Amygdala (tissue), 56 donors: ENCODE results near the gene BTD.

Source experiments
- DNase-seq, 56 donors: peaks; one replicate each; lab custom pipeline; 2025; lab: John Stamatoyannopoulos, UW

BTD gene

GRCh38 chr3:15660055-15660935, 58.8 kb downstream of the BTD start:
- DNase-seq = no peak

DNA sequence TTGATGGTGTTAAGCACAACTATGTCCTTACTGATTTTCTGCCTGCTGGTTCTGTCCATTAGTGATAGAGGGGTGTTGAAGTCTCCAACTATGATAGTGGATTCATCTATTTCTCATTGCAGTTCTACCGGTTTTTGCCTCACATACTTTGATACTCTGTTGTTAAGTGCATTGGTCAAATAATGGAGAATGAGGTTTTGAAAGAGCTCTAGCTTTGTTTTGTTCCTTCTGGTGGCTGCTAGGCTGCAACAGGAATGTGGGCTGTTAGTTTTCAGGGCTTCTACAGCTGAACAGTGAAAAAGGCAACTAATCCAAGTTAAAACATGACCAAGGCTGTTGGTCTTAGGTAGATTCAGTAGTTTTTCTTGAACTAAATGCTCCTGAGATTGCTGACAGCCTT, 62.6 kb downstream of the BTD start:
- no peak for DNase-seq

DNA sequence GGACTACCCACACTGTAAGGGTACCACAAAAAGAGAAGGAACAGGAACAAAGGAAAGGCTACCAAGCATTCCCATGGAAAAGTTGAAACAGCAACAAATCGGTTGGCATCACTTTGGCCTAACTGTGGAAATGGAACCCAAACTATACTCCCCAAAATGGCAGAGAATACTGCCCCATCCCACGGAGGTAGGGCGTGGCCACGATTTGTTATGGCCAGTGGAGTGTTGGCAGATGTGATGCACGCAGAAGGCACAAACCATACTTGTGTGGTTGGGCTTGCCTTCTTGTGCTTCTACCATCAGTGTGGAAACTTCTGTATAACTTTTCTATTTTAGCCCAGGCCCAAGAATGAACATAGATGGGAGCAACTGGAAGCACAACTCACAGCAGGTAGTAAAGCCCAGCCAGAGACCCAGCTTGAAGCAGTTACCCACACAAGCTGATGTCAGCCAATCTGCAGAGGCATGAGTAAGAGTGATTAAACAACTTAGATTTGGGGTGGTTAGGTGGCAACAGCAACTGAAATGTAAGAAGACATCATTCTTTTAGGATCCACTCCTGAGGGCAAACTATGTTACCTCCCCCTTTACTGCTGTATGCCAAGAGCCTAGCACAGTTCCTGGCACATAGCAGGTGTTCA, 64.1 kb downstream of the BTD start:
- no peak for DNase-seq

GRCh38 chr3:15666277-15666676, 64.7 kb downstream of the BTD start:
- DNase-seq = no peak

GRCh38 chr3:15667484-15667883, 65.9 kb downstream of the BTD start:
- DNase-seq = no peak

GRCh38 chr3:15673536-15673935, 72.0 kb downstream of the BTD start:
- DNase-seq = no peak

DNA sequence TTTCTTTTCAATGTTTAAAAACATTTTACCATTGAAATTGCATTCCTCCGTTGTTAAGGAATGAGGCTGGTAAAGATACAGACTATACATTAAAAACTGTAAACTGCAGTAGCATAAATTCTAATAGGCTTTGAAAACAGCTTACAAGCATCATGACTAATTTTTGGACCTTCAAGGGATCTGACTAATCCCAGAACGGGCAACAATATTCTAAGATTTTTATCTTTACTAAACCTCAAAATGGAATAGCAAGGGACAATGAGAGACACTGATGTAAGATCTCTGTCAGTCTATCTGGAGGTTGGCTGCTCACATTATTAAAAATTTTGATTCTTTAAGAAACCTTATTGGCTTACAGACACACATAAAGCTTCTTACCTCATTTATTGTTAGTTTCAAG, 74.7 kb downstream of the BTD start:
- DNase-seq = no peak

DNA sequence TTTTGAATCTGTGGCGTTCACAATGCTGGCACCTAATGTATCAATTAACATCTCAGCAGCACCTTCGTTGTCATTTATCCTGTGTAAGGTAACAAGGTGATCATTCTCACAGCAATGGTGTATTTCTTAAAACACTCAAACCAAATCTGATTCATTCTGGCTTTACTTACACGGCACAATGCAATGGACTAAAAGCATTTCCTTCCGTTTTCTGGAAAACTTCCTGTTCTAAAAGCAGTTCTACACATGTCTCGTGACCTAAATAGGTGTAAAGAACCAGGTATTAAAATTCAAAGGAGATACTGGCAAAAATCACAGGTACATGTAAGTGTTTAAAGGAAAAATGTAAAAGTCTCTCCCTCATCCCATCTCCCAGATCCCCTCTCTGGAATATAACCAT, 77.8 kb downstream of the BTD start:
- no peak for DNase-seq

DNA sequence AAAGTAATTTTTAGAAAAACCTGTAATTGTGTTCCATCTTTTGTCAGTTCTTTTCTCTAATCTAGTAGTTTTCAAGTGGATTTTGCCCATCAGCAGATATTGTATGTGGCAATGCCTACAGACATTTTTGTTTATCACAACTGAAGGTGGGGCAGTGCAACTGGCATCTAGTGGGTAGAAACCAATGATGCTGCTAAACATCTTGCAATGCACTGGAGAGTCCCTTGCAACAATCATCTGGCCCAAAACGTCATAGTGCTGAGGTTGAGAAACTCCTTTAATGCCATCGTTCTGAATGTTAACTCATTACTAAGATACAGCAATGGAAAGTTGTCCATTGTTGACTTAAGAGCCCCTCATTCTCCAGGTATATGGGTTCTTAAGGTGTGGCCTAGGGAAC, 80.1 kb downstream of the BTD start:
- no peak for DNase-seq

DNA sequence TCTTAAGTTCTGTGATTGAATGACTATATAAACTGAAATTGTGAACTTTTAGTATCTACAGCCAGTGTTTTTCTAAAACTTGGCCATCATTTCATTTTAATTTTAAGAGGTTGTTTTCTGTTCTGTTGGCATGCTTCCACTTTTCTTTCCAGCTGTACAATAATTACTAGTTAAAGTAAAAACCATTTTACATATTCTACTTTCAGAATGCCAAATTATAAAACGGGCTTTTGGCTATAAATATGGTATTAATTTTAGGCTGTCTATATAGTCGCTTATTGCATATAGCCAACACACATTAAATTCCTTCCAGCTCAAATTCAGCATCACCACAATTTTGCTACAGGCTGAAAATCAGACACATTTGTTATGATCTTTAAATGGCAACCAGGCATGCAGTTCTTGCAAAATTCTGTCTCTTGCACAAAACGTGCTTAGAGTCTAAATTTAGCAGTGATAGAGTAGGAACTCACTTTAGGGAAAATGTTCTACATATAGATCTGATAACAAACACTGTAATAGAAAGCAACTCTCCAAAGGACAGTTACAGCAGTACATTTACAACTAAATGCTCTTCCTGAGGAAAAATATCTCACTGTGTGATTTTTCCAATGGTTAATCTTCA, 81.1 kb downstream of the BTD start:
- DNase-seq = no peak

GRCh38 chr3:15683253-15683652, 81.7 kb downstream of the BTD start:
- DNase-seq = no peak

GRCh38 chr3:15685927-15686326, 84.4 kb downstream of the BTD start:
- DNase-seq = no peak

- no peak for DNase-seq
These were observed 88.7 kb downstream of the BTD start for GRCh38 chr3:15690230-15690629.

DNA sequence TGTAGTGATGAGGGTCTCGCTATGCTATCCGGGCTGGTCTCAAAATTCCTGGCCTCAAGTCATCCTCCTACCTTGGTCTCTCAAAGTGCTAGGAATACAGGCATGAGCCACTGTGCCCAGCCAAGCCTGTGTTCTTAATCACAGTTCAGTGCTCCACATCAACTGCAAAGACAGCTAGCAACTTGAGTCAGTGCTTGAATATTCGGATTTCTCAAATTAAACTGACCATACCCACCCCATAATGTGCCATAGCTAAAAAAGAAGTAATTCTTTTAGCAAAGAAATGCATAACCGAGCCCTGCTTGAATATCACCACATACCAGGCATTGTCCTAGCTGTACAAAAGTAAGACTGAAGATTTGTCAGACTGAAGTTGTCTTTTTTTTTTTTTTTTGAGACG, 89.2 kb downstream of the BTD start:
- no peak for DNase-seq

- DNase-seq = no peak
These were observed 91.8 kb downstream of the BTD start for GRCh38 chr3:15693355-15693754.

GRCh38 chr3:15694628-15695027, 93.1 kb downstream of the BTD start:
- no peak for DNase-seq
